H1 (cell line): Measurements from ENCODE around the gene KCNC3. TPM values are rescaled to one million over a fixed set of nuclear protein-coding genes. Genes with fewer than 3 reads are reported as not detected.

ENCODE experiments used
- CTCF ChIA-PET: fragments of 300-600 bp; sonication (Branson Sonifier 250); formaldehyde crosslinking; loops from one replicate; lab custom pipeline; 2021; ENCODE audit not compliant: partially characterized antibody; lab: Charles Lee
- POLR2A ChIA-PET: fragments of 300-600 bp; sonication (Branson Sonifier 250); formaldehyde crosslinking; loops from one replicate; lab custom pipeline; 2021; ENCODE audit warnings: inconsistent platforms; ENCODE audit not compliant: partially characterized antibody; lab: Charles Lee
- DNase-seq, 2 experiments: peaks; one replicate each; pipeline versions ENCODE4 v3.0.0 to v3.0.0-alpha.2; 2010 to 2022; ENCODE audit warnings: low spot score in 2 of 2, low read depth in 1 of 2, mixed read lengths in 1 of 2
- FAIRE-seq: peaks from 2 replicates; lab custom pipeline; 2011; peaks lifted over from hg19 to GRCh38; lab: Jason Lieb, UNC
- H2AFZ ChIP-seq: 2 replicates; pipeline ENCODE4 v1.8.1; 2012; ENCODE audit warnings: low read length, inconsistent platforms
- H2AK5ac ChIP-seq: 2 replicates; pipeline ENCODE4 v1.6.1; 2013; ENCODE audit warnings: low read depth, low read length
- H2BK120ac ChIP-seq: replicated peaks from 2 replicates; pipeline ENCODE3; 2013; ENCODE audit warnings: low read depth, low read length, inconsistent platforms
- H2BK12ac ChIP-seq: 2 replicates; pipeline ENCODE4 v1.6.1; 2013; ENCODE audit warnings: low read depth, low read length
- H2BK15ac ChIP-seq: 2 replicates; pipeline ENCODE4 v1.6.1; 2013; ENCODE audit warnings: low read length
- H2BK20ac ChIP-seq: 2 replicates; pipeline ENCODE4 v1.6.1; 2013; ENCODE audit warnings: low read length
- H2BK5ac ChIP-seq: 2 replicates; pipeline ENCODE4 v1.6.1; 2013; ENCODE audit warnings: low read depth, low read length
- H3K14ac ChIP-seq: 2 replicates; pipeline ENCODE4 v1.6.1; 2013; ENCODE audit warnings: inconsistent platforms; ENCODE audit not compliant: insufficient read length
- H3K18ac ChIP-seq: 2 replicates; pipeline ENCODE4 v1.6.1; 2013; ENCODE audit warnings: low read length; ENCODE audit errors: extremely low read depth
- H3K23ac ChIP-seq: 2 replicates; pipeline ENCODE4 v1.6.1; 2013; ENCODE audit warnings: inconsistent platforms; ENCODE audit not compliant: insufficient read length
- H3K23me2 ChIP-seq: 2 replicates; pipeline ENCODE4 v1.6.1; 2013; ENCODE audit warnings: low read depth, low read length
- H3K27ac ChIP-seq: 2 replicates; pipeline ENCODE4 v1.6.1; 2011; ENCODE audit warnings: low read depth, low read length, inconsistent platforms
- H3K27me3 ChIP-seq, 4 experiments: replicated peaks in 1 of 4; 1 replicate in 1 of 4; 2 replicates in 3 of 4; pipeline versions ENCODE4 v1.6.1 to v1.8.1; 2011 to 2013; ENCODE audit warnings: low read length in 3 of 4, mild to moderate bottlenecking in 3 of 4, inconsistent platforms in 2 of 4, mixed read lengths in 2 of 4, moderate library complexity in 1 of 4; ENCODE audit not compliant: control insufficient read depth in 3 of 4, insufficient read depth in 3 of 4; ENCODE audit errors: extremely low read depth in 1 of 4
- H3K36me3 ChIP-seq, 4 experiments: 2 replicates each; pipeline versions ENCODE4 v1.6.1 to v1.8.1; 2011 to 2013; ENCODE audit warnings: mild to moderate bottlenecking in 4 of 4, low read length in 3 of 4, moderate library complexity in 2 of 4, control low read depth in 1 of 4, inconsistent platforms in 1 of 4; ENCODE audit not compliant: insufficient read depth in 4 of 4, control insufficient read depth in 2 of 4
- H3K4ac ChIP-seq: replicated peaks from 2 replicates; pipeline ENCODE3; 2013; ENCODE audit warnings: low read length, low read depth, mixed read lengths, inconsistent platforms; ENCODE audit not compliant: insufficient read length
- H3K4me1 ChIP-seq, 4 experiments: replicated peaks in 1 of 4; 1 replicate in 1 of 4; 2 replicates in 3 of 4; pipeline versions ENCODE4 v1.6.1 to v1.8.1; 2011 to 2013; ENCODE audit warnings: low read length in 3 of 4, inconsistent platforms in 2 of 4, mixed read lengths in 1 of 4; ENCODE audit not compliant: insufficient read depth in 4 of 4, control insufficient read depth in 3 of 4
- H3K4me2 ChIP-seq, 2 experiments: 2 replicates each; pipeline versions ENCODE4 v1.6.1 to v1.8.1; 2011 to 2013; ENCODE audit warnings: low read depth in 2 of 2, low read length in 2 of 2, control low read depth in 1 of 2, inconsistent platforms in 1 of 2, mild to moderate bottlenecking in 1 of 2; ENCODE audit not compliant: insufficient read depth in 1 of 2
- H3K4me3 ChIP-seq, 4 experiments: fragments of 200-600, 300-600 bp in 1 of 4; sonication (generic), shearing (Covaris generic), sonication (Bioruptor Twin) in 1 of 4; 2 replicates each; pipeline versions ENCODE4 v1.5.1 to v1.8.1; 2011 to 2016; ENCODE audit warnings: low read length in 4 of 4, low read depth in 3 of 4, control low read depth in 2 of 4, inconsistent platforms in 2 of 4, mild to moderate bottlenecking in 2 of 4, mixed read lengths in 1 of 4, moderate library complexity in 1 of 4; ENCODE audit not compliant: insufficient read depth in 2 of 4; ENCODE audit errors: extremely low read depth in 1 of 4
- H3K56ac ChIP-seq: replicated peaks from 2 replicates; pipeline ENCODE3; 2013; ENCODE audit warnings: low read depth, mild to moderate bottlenecking, mixed read lengths, low read length, inconsistent platforms; ENCODE audit not compliant: insufficient read length
- H3K79me1 ChIP-seq: 2 replicates; pipeline ENCODE4 v1.6.1; 2013; ENCODE audit warnings: low read depth, low read length, control low read depth
- H3K79me2 ChIP-seq, 2 experiments: 2 replicates each; pipeline versions ENCODE4 v1.6.1 to v1.8.1; 2012 to 2013; ENCODE audit warnings: low read length in 2 of 2, mild to moderate bottlenecking in 2 of 2, inconsistent platforms in 1 of 2; ENCODE audit not compliant: insufficient read depth in 2 of 2, control insufficient read depth in 1 of 2
- H3K9ac ChIP-seq, 4 experiments: replicated peaks in 1 of 4; 1 replicate in 1 of 4; 2 replicates in 3 of 4; pipeline versions ENCODE4 v1.6.1 to v1.8.1; 2011 to 2013; ENCODE audit warnings: low read depth in 3 of 4, low read length in 3 of 4, control low read depth in 2 of 4, mild to moderate bottlenecking in 2 of 4, moderate library complexity in 2 of 4, inconsistent platforms in 1 of 4; ENCODE audit errors: extremely low read depth in 1 of 4
- H3K9me3 ChIP-seq, 2 experiments: 2 replicates each; pipeline versions ENCODE4 v1.6.1 to v1.8.1; 2012 to 2013; ENCODE audit warnings: mild to moderate bottlenecking in 2 of 2, moderate library complexity in 2 of 2, control low read depth in 1 of 2, inconsistent platforms in 1 of 2, low read depth in 1 of 2, low read length in 1 of 2, mixed read lengths in 1 of 2; ENCODE audit not compliant: insufficient read depth in 2 of 2
- H4K20me1 ChIP-seq, 2 experiments: replicated peaks in 1 of 2; 2 replicates each; pipeline versions ENCODE3 to v1.8.1; 2011 to 2013; ENCODE audit warnings: inconsistent platforms in 2 of 2, low read length in 2 of 2, mild to moderate bottlenecking in 1 of 2; ENCODE audit not compliant: insufficient read depth in 2 of 2, control insufficient read depth in 1 of 2
- H4K5ac ChIP-seq: 2 replicates; pipeline ENCODE4 v1.6.1; 2013; ENCODE audit warnings: low read length, low read depth, mixed read lengths, inconsistent platforms; ENCODE audit not compliant: insufficient read length
- H4K8ac ChIP-seq: 2 replicates; pipeline ENCODE4 v1.8.0; 2013; ENCODE audit warnings: mild to moderate bottlenecking, moderate library complexity, low read length, inconsistent platforms; ENCODE audit not compliant: insufficient read depth; ENCODE audit errors: extremely low read depth
- H4K91ac ChIP-seq: replicated peaks from 2 replicates; pipeline ENCODE3; 2013; ENCODE audit warnings: low read length, mixed read lengths, inconsistent platforms; ENCODE audit not compliant: insufficient read length
- CEBPB ChIP-seq: IDR thresholded peaks from 2 replicates; pipeline ENCODE4 v1.6.1; 2012; ENCODE audit warnings: low read depth, low read length
- CREB1 ChIP-seq: IDR thresholded peaks from 2 replicates; pipeline ENCODE4 v1.6.1; 2012; ENCODE audit warnings: inconsistent platforms
- RFX5 ChIP-seq: IDR thresholded peaks from 2 replicates; pipeline ENCODE4 v1.6.1; 2011; ENCODE audit warnings: low read depth, low read length, improper control_type of control experiment, borderline replicate concordance
- WGBS, 2 experiments: shearing (Covaris generic) in 1 of 2; methylation state at CpG; one replicate each; pipeline versions ENCODE4 v1.1.6 to v1.1.7; 2013 to 2015; ENCODE audit warnings: low lambda C conversion rate in 2 of 2, mixed read lengths in 2 of 2, inconsistent platforms in 1 of 2, low coverage in 1 of 2, missing lambda C conversion rate in 1 of 2; ENCODE audit not compliant: insufficient replicate concordance in 2 of 2, insufficient coverage in 1 of 2, insufficient read length in 1 of 2; ENCODE audit errors: extremely low coverage in 1 of 2, missing lambda C conversion rate in 1 of 2; 5-methylcytosine and 5-hydroxymethylcytosine counted together
- polyA plus RNA-seq, 7 experiments: library from polyadenylated mRNA; depleted of rRNA in 3 of 7; stranded (reverse) in 5 of 7; unstranded in 2 of 7; fragments of >200 nt in 5 of 7; fragments of 200-250 nt in 2 of 7; gene quantifications; 1 replicate in 5 of 7; 2 replicates in 1 of 7; 4 replicates in 1 of 7; pipeline versions ENCODE4 v1.2.1 to v1.2.3, GENCODE V29; 2011 to 2013; ENCODE audit warnings: missing spikeins in 2 of 7, mixed read lengths in 2 of 7
- total RNA-seq: library from RNA; stranded (reverse); fragmentation: NEBNext Ultra II Directional; extraction: Animal tissue kit (Norgen Biotek cat#: 25700); gene quantifications from 2 replicates; pipeline ENCODE4 v1.2.1, GENCODE V29; 2021

KCNC3 gene
- total and polyA plus RNA-seq, 2 of the 8 experiments (the other 6 are each of a cell fraction or from before 2014, with no cell fraction given) = 3.9 to 7.2 TPM

DNA sequence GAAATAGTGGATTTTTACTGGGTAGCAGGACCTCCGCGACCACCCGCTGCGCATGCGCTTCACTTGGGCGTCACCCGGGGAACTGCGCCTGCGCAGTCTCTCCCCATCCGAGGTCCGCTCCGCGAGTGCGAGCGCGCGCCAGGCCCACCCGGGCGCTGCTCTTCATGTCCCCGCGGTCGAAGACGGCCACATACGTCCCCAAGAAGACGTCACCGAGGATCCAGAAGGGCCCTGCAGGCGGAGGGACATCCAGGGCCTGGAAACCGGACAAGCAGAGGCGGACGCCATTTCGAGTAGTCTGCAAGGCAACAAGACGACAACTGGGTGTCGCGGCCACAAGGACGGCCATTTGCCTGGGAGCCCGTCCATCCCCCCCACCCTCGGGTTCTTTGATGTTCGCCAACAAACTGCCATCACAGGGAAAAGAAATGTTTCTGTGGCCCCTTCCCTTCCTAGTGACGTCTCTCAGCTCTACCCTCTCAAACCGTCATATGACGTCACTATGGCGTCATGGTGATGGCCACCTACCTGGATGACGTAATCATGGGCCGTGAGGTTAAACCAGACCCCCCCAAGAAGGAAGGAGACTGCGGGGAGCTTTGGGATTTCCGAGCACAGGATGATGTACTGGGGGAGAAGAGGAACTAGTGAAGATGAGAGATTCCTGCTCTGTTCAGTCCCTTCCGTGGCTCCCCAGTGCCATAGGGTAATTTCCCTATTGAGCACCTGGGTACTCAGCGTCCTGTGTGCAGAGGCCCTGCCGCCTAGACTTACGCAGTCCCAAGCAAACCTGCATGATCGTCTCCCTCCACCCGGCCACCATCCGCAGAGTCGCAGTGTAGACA lies 29.5 kb upstream of the KCNC3 start:
- H3K14ac ChIP-seq = no peak overlapping the region
- no peak overlapping the region for H3K23ac ChIP-seq
- no peak overlapping the region for H3K4ac ChIP-seq
- no peak overlapping the region for H2AK5ac ChIP-seq
- no peaks in the 10 kb centered on the region for H3K9me3 ChIP-seq
- H4K20me1 ChIP-seq = no peaks in the 10 kb centered on the region
- 96% methylated on average over 39 of the region's 54 CpGs; no CpG with 5 or more reads in 1 of the 2 experiments for WGBS, 2 experiments
- no peak overlapping the region for H4K8ac ChIP-seq
- FAIRE-seq (no peak), DNase-seq (no peak)
- no peak overlapping the region for H3K4me3 ChIP-seq
- H4K91ac ChIP-seq = no peak overlapping the region
- H3K56ac ChIP-seq = no peak overlapping the region
- H3K36me3 ChIP-seq = no peaks in the 10 kb centered on the region
- H2BK15ac ChIP-seq = no peak overlapping the region
- no peak overlapping the region for H2BK120ac ChIP-seq
- H2BK5ac ChIP-seq = no peak overlapping the region
- ChIA-PET CTCF (interaction anchor here (0.6 to 3.2 kb wide), 6 partner anchors 10 to 199 kb away, joined by 3 to 13 read pairs (median 4); no protein-coding TSS in a partner anchor), POLR2A (interaction anchor here (1.4 kb wide), 1 partner anchor 25 kb away, joined by 4 read pairs; the partner anchor contains the start of gene POLD1)
- TF ChIP-seq CREB1 (peak; percentile 71), CEBPB (peak; percentile 8; the same call in 1 of the 2 replicates), RFX5 (no peak)
- peaks cover 0 to 4% (median 0%) of the 10 kb centered on the region in 4 experiments; a peak in 2 of 7 replicates for H3K27me3 ChIP-seq
- no peak overlapping the region for H2BK20ac ChIP-seq
- H3K27ac ChIP-seq = no peak overlapping the region
- H3K9ac ChIP-seq = no peak overlapping the region
- H2BK12ac ChIP-seq = no peak overlapping the region
- no peaks in the 10 kb centered on the region for H3K23me2 ChIP-seq
- no peaks in the 10 kb centered on the region for H3K79me1 ChIP-seq
- H3K4me1 ChIP-seq = peaks cover 0 to 2% (median 0%) of the 10 kb centered on the region in 4 experiments; a peak in 2 of 7 replicates
- H3K18ac ChIP-seq = no peak overlapping the region
- no peak overlapping the region for H2AFZ ChIP-seq
- no peak overlapping the region for H3K4me2 ChIP-seq
- no peaks in the 10 kb centered on the region for H3K79me2 ChIP-seq
- no peak overlapping the region for H4K5ac ChIP-seq
